Caco-2 (cell line): ENCODE data around the gene MT1E. TPM values are rescaled to one million over a fixed set of nuclear protein-coding genes. Genes with fewer than 3 reads are reported as not detected.

Source experiments
- BruUV-seq: library from RNA; stranded (reverse); fragments of 400-500 nt; replicated peaks from 2 replicates; lab custom pipeline; 2021; lab: Mats Ljungman, UMichigan
- CTCF ChIA-PET: fragments of 300-600 bp; sonication (Branson Sonifier 250); formaldehyde crosslinking; loops from one replicate; lab custom pipeline; 2022; ENCODE audit warnings: antibody characterized with exemption; lab: Charles Lee
- POLR2A ChIA-PET: fragments of 300-600 bp; sonication (Branson Sonifier 250); formaldehyde crosslinking; loops from one replicate; lab custom pipeline; 2022; ENCODE audit warnings: antibody characterized with exemption; lab: Charles Lee
- DNase-seq, 2 experiments: peaks; one replicate each; pipeline versions ENCODE4 v3.0.0 to v3.0.0-alpha.2; 2020 to 2022
- H3K27me3 ChIP-seq: replicated peaks from 2 replicates; pipeline ENCODE4 v1.6.0; 2011; ENCODE audit warnings: low read length; ENCODE audit not compliant: control insufficient read depth, insufficient read depth
- H3K36me3 ChIP-seq: 2 replicates; pipeline ENCODE4 v1.5.1; 2011; ENCODE audit warnings: low read length; ENCODE audit not compliant: control insufficient read depth, insufficient read depth
- H3K4me1 ChIP-seq: fragments of 250-450 bp; sonication (Bioruptor Pico); 2 replicates; pipeline ENCODE4 v1.5.1; 2020; ENCODE audit warnings: mild to moderate bottlenecking
- H3K4me3 ChIP-seq: 2 replicates; pipeline ENCODE4 v1.5.1; 2011; ENCODE audit warnings: low read depth, mild to moderate bottlenecking, control low read depth, low read length
- H3K9me3 ChIP-seq: fragments of 250-450 bp; sonication (Bioruptor Pico); 2 replicates; pipeline ENCODE4 v1.5.1; 2020; ENCODE audit warnings: mild to moderate bottlenecking, moderate library complexity
- H3K27ac Mint-ChIP-seq: one replicate; pipeline ENCODE4 v1.8.0; 2022; ENCODE audit warnings: mixed read lengths; ENCODE audit not compliant: unreplicated experiment
- H3K27me3 Mint-ChIP-seq: one replicate; pipeline ENCODE4 v1.8.0; 2022; ENCODE audit warnings: mixed read lengths; ENCODE audit not compliant: insufficient read depth, unreplicated experiment
- H3K36me3 Mint-ChIP-seq: one replicate; pipeline ENCODE4 v1.8.0; 2022; ENCODE audit warnings: mild to moderate bottlenecking, mixed read lengths; ENCODE audit not compliant: insufficient read depth, unreplicated experiment
- H3K4me1 Mint-ChIP-seq: one replicate; pipeline ENCODE4 v1.8.0; 2022; ENCODE audit warnings: low read depth, mixed read lengths; ENCODE audit not compliant: unreplicated experiment
- H3K4me3 Mint-ChIP-seq: one replicate; pipeline ENCODE4 v1.8.0; 2022; ENCODE audit warnings: mild to moderate bottlenecking, moderate library complexity, mixed read lengths; ENCODE audit not compliant: unreplicated experiment
- H3K9me3 Mint-ChIP-seq: one replicate; pipeline ENCODE4 v1.8.0; 2022; ENCODE audit warnings: mixed read lengths; ENCODE audit not compliant: unreplicated experiment
- intact Hi-C: fragments of 100-400 bp; cut with micrococcal nuclease; formaldehyde crosslinking; loops from one replicate; pipeline ENCODE4 v1.10.0; 2022; ENCODE audit not compliant: unreplicated experiment
- total RNA-seq: library from RNA; stranded (reverse); gene quantifications from 2 replicates; pipeline ENCODE4 v1.2.3, GENCODE V29; 2022
- TF ChIP-seq, protein P1 (sequence below), 2 experiments: fragments of 200-600 bp in 1 of 2; IDR thresholded peaks; 1 replicate in 1 of 2; 2 replicates in 1 of 2; pipeline versions ENCODE4 v1.5.1 to v1.8.0; 2011 to 2022; ENCODE audit warnings: antibody characterized with exemption in 1 of 2, control low read depth in 1 of 2, inconsistent platforms in 1 of 2, low read depth in 1 of 2, low read length in 1 of 2, mild to moderate bottlenecking in 1 of 2, moderate library complexity in 1 of 2; ENCODE audit not compliant: insufficient read depth in 1 of 2, severe bottlenecking in 1 of 2, unreplicated experiment in 1 of 2

MT1E gene
- total RNA-seq, 1 experiment from 2014 or later = 2.0 TPM

DNA sequence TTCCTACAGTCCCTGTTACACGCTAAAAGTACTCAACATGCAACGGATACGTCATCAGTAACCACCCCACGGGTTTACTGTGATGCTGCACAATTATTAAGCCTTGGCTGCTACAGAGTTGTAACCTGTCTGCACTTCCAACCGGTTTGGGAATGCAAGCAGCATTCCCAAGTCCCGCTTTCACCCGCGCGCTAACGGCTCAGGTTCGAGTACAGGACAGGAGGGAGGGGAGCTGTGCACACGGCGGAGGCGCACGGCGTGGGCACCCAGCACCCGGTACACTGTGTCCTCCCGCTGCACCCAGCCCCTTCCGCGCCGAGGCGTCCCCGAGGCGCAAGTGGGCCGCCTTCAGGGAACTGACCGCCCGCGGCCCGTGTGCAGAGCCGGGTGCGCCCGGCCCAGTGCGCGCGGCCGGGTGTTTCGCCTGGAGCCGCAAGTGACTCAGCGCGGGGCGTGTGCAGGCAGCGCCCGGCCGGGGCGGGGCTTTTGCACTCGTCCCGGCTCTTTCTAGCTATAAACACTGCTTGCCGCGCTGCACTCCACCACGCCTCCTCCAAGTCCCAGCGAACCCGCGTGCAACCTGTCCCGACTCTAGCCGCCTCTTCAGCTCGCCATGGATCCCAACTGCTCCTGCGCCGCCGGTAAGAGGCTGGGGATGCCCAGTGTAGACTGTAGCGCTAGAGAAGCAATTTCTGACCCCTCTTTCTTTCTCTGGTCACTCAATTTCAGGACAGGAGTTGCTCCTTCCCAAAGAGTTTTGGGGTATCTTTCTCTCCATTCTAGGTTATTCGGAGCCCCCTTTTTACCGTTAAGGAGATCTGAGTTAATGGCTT is 17.3 kb upstream of the MT1E start, which contains the start of gene MT2A:
Gene MT2A, plus strand, starts transcription at position 542 of the 833 bp plus-strand sequence. Its CDS starts 72 bp downstream, at position 614.
- no TSS peak for BruUV-seq
- H3K4me3 ChIP-seq = peak within 1 kb of the TSS; percentile 39
- H3K27me3 ChIP-seq = no peaks in the 10 kb centered on the region; the same call in 1 of the 2 replicates
- TF ChIP-seq, protein P1, sequence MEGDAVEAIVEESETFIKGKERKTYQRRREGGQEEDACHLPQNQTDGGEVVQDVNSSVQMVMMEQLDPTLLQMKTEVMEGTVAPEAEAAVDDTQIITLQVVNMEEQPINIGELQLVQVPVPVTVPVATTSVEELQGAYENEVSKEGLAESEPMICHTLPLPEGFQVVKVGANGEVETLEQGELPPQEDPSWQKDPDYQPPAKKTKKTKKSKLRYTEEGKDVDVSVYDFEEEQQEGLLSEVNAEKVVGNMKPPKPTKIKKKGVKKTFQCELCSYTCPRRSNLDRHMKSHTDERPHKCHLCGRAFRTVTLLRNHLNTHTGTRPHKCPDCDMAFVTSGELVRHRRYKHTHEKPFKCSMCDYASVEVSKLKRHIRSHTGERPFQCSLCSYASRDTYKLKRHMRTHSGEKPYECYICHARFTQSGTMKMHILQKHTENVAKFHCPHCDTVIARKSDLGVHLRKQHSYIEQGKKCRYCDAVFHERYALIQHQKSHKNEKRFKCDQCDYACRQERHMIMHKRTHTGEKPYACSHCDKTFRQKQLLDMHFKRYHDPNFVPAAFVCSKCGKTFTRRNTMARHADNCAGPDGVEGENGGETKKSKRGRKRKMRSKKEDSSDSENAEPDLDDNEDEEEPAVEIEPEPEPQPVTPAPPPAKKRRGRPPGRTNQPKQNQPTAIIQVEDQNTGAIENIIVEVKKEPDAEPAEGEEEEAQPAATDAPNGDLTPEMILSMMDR (IDR thresholded peaks at IDR 0.05; ENCODE audit: insufficient read depth in 1 of 2, low read depth in 1 of 2, low read length in 1 of 2, severe bottlenecking in 1 of 2, unreplicated experiment in 1 of 2) = no peak
- intact Hi-C loops = loop anchor here (5.0 kb wide), 1 partner anchor 49 kb away; the partner anchor contains the start of gene MT1F
- Mint-ChIP-seq H3K9me3 (no peaks in the 10 kb centered on the region), H3K4me1 (peaks cover 25% of the 10 kb centered on the region), H3K27me3 (peaks cover 3% of the 10 kb centered on the region), H3K4me3 (peak within 1 kb of the TSS; percentile 74), H3K27ac (peak within 1 kb of the TSS; percentile 66), H3K36me3 (no peaks in the 10 kb centered on the region)
- no peaks in the 10 kb centered on the region for H3K9me3 ChIP-seq
- ChIA-PET CTCF (interaction anchor here (0.5 to 1.1 kb wide), 5 partner anchors 8 to 101 kb away, joined by 3 to 16 read pairs (median 3); no protein-coding TSS in a partner anchor), POLR2A (interaction anchor here (0.6 to 0.7 kb wide), 3 partner anchors 49 to 157 kb away, joined by 3 to 9 read pairs (median 5); partner anchors contain the start of genes NUDT21 and OGFOD1)
- peaks cover 11% of the 10 kb centered on the region; the same call in 1 of the 2 replicates for H3K4me1 ChIP-seq
- H3K36me3 ChIP-seq = no peaks in the 10 kb centered on the region
- DNase-seq = peak; percentile 92 to 93

DNA sequence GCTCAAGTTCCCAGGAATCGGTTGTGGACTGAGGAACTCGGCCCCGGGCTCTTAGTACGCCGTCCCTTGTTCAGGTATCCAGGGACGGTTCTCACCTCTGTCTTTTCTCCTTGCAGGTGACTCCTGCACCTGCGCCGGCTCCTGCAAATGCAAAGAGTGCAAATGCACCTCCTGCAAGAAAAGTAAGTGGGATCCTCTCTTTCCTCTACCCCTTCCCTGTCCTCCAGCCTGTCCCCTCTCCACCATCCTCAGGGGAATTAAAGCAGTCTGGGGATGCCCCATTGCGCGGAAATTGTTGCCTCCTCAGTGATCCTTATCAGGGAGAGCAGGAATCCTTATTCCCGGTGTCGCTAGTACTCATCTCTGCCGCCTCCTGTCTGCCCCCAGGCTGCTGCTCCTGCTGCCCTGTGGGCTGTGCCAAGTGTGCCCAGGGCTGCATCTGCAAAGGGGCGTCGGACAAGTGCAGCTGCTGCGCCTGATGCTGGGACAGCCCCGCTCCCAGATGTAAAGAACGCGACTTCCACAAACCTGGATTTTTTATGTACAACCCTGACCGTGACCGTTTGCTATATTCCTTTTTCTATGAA is 16.6 kb upstream of the MT1E start:
- peak overlapping the region; percentile 39 for H3K4me3 ChIP-seq
- CTCF ChIA-PET = interaction anchor here (0.5 to 1.1 kb wide), 4 partner anchors 8 to 93 kb away, joined by 3 to 16 read pairs (median 4); no protein-coding TSS in a partner anchor
- intact Hi-C loops = loop anchor here (5.0 kb wide), 1 partner anchor 48 kb away; the partner anchor contains the start of gene MT1F
- peak overlapping the region; percentile 74 for H3K4me3 Mint-ChIP-seq
- BruUV-seq = no TSS peak
- H3K36me3 ChIP-seq = no peaks in the 10 kb centered on the region
- no peaks in the 10 kb centered on the region for H3K36me3 Mint-ChIP-seq
- peaks cover 11% of the 10 kb centered on the region; the same call in 1 of the 2 replicates for H3K4me1 ChIP-seq
- POLR2A ChIA-PET = interaction anchor here (0.6 kb wide), 1 partner anchor 48 kb away, joined by 9 read pairs; no protein-coding TSS in a partner anchor
- H3K27ac Mint-ChIP-seq = peak overlapping the region; percentile 8
- H3K27me3 Mint-ChIP-seq = peaks cover 3% of the 10 kb centered on the region
- no peaks in the 10 kb centered on the region; the same call in 1 of the 2 replicates for H3K27me3 ChIP-seq
- TF ChIP-seq, protein P1 (IDR thresholded peaks at IDR 0.05; ENCODE audit: insufficient read depth in 1 of 2, low read depth in 1 of 2, low read length in 1 of 2, severe bottlenecking in 1 of 2, unreplicated experiment in 1 of 2) = no peak
- H3K4me1 Mint-ChIP-seq = peaks cover 25% of the 10 kb centered on the region
- DNase-seq = peak in 1 of 2 experiments; percentile 25
- no peaks in the 10 kb centered on the region for H3K9me3 Mint-ChIP-seq
- H3K9me3 ChIP-seq = no peaks in the 10 kb centered on the region

DNA sequence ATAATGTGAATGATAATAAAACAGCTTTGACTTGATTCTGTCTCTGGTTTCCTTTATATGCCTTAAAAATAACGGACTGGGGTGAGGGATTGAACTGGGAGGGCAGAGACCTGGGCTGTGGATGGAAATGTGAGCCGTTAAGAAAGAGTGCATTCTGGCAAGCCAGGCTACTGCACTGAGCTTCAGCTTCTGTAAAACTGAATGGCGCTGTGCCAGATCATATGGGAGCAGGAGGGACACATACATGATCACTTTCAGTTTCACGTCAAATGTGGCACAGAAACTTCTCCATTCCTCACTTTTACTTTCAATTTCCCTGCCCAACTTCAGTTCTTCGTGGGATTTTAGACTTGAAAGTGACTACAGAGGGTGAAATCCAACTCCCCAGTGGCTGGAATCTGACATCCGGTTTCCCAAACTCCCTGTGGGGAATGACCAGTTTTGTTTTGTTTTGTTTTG is 16.1 kb upstream of the MT1E start:
- Mint-ChIP-seq H3K27ac (peak overlapping the region; percentile 8), H3K4me3 (peak overlapping the region; percentile 74), H3K4me1 (peaks cover 25% of the 10 kb centered on the region), H3K36me3 (no peaks in the 10 kb centered on the region), H3K9me3 (no peaks in the 10 kb centered on the region), H3K27me3 (peaks cover 3% of the 10 kb centered on the region)
- Histone ChIP-seq H3K4me1 (peaks cover 11% of the 10 kb centered on the region; the same call in 1 of the 2 replicates), H3K36me3 (no peaks in the 10 kb centered on the region), H3K9me3 (no peaks in the 10 kb centered on the region), H3K27me3 (no peaks in the 10 kb centered on the region; the same call in 1 of the 2 replicates), H3K4me3 (peak overlapping the region; percentile 39)
- intact Hi-C loops = loop anchor here (5.0 kb wide), 1 partner anchor 48 kb away; the partner anchor contains the start of gene MT1F
- BruUV-seq = no TSS peak
- TF ChIP-seq, protein P1 (IDR thresholded peaks at IDR 0.05; ENCODE audit: insufficient read depth in 1 of 2, low read depth in 1 of 2, low read length in 1 of 2, severe bottlenecking in 1 of 2, unreplicated experiment in 1 of 2) = no peak
- DNase-seq = peak in 1 of 2 experiments; percentile 14
- ChIA-PET CTCF (no interaction called here), POLR2A (no interaction called here)
